Neural cell (in vitro differentiated cells): ENCODE measurements around the gene QPRT.

Source experiments
- EP300 ChIP-seq: fragments of 450-650 bp; conservative IDR thresholded peaks from 2 replicates; pipeline ENCODE4 v1.6.1; 2014; ENCODE audit warnings: antibody characterized with exemption, mild to moderate bottlenecking, moderate library complexity; ENCODE audit not compliant: poor library complexity, severe bottlenecking
- EZH2 ChIP-seq: fragments of 200-600, 300-800 bp; shearing (Covaris generic), sonication (generic); IDR thresholded peaks from 2 replicates; pipeline ENCODE4 v1.6.1; 2014; ENCODE audit warnings: antibody characterized with exemption, low read length, borderline replicate concordance, mild to moderate bottlenecking; ENCODE audit not compliant: insufficient read depth, poor library complexity, severe bottlenecking
- MXI1 ChIP-seq: fragments of 450-650 bp; conservative IDR thresholded peaks from 2 replicates; pipeline ENCODE4 v1.6.1; 2014; ENCODE audit warnings: antibody characterized with exemption, mild to moderate bottlenecking; ENCODE audit not compliant: poor library complexity, severe bottlenecking
- POLR2AphosphoS5 ChIP-seq: IDR thresholded peaks from 2 replicates; pipeline ENCODE4 v1.6.1; 2012
- TAF1 ChIP-seq: IDR thresholded peaks from 2 replicates; pipeline ENCODE4 v1.6.1; 2012; ENCODE audit warnings: low read depth
- TF ChIP-seq, protein P1 (sequence below): fragments of 450-650 bp; IDR thresholded peaks from 2 replicates; pipeline ENCODE4 v1.5.1; 2014; ENCODE audit warnings: antibody characterized with exemption, mild to moderate bottlenecking, moderate library complexity; ENCODE audit not compliant: poor library complexity, severe bottlenecking
- TF ChIP-seq, protein P2 (sequence below): IDR thresholded peaks from 2 replicates; pipeline ENCODE4 v1.6.1; 2012; ENCODE audit warnings: borderline replicate concordance

DNA sequence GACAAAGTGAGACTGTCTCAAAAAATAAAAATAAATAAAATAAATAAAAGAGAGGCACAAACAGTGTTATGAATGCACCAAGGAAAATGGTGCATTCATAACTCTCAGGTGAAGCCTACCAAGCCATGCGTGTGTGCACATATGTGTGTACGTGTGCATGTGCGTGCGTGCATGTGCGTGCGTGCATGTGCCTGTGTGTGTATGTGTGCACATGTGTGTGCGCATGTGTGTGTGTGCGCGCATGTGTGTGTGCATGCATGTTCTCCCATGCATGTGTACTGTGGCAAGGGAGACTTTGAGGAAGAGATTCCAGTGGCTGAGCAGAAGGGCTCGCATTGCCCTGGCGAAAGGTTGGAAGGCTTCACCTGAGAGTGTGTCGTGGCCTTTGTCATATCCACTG, 11.2 kb upstream of the QPRT start:
- TF ChIP-seq, protein P1, sequence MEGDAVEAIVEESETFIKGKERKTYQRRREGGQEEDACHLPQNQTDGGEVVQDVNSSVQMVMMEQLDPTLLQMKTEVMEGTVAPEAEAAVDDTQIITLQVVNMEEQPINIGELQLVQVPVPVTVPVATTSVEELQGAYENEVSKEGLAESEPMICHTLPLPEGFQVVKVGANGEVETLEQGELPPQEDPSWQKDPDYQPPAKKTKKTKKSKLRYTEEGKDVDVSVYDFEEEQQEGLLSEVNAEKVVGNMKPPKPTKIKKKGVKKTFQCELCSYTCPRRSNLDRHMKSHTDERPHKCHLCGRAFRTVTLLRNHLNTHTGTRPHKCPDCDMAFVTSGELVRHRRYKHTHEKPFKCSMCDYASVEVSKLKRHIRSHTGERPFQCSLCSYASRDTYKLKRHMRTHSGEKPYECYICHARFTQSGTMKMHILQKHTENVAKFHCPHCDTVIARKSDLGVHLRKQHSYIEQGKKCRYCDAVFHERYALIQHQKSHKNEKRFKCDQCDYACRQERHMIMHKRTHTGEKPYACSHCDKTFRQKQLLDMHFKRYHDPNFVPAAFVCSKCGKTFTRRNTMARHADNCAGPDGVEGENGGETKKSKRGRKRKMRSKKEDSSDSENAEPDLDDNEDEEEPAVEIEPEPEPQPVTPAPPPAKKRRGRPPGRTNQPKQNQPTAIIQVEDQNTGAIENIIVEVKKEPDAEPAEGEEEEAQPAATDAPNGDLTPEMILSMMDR: no peak
- TF ChIP-seq EP300 (no peak), TAF1 (no peak), EZH2 (no peak), MXI1 (no peak), POLR2AphosphoS5 (no peak)
- TF ChIP-seq, protein P2, sequence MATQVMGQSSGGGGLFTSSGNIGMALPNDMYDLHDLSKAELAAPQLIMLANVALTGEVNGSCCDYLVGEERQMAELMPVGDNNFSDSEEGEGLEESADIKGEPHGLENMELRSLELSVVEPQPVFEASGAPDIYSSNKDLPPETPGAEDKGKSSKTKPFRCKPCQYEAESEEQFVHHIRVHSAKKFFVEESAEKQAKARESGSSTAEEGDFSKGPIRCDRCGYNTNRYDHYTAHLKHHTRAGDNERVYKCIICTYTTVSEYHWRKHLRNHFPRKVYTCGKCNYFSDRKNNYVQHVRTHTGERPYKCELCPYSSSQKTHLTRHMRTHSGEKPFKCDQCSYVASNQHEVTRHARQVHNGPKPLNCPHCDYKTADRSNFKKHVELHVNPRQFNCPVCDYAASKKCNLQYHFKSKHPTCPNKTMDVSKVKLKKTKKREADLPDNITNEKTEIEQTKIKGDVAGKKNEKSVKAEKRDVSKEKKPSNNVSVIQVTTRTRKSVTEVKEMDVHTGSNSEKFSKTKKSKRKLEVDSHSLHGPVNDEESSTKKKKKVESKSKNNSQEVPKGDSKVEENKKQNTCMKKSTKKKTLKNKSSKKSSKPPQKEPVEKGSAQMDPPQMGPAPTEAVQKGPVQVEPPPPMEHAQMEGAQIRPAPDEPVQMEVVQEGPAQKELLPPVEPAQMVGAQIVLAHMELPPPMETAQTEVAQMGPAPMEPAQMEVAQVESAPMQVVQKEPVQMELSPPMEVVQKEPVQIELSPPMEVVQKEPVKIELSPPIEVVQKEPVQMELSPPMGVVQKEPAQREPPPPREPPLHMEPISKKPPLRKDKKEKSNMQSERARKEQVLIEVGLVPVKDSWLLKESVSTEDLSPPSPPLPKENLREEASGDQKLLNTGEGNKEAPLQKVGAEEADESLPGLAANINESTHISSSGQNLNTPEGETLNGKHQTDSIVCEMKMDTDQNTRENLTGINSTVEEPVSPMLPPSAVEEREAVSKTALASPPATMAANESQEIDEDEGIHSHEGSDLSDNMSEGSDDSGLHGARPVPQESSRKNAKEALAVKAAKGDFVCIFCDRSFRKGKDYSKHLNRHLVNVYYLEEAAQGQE: no peak
